ENCODE results near the gene NXPH3.
"Not testable (repeated sequence)": the region's sequence is repeated elsewhere in the genome, so short reads cannot be mapped to it uniquely, and the experiment has no call there.

NXPH3 gene

DNA sequence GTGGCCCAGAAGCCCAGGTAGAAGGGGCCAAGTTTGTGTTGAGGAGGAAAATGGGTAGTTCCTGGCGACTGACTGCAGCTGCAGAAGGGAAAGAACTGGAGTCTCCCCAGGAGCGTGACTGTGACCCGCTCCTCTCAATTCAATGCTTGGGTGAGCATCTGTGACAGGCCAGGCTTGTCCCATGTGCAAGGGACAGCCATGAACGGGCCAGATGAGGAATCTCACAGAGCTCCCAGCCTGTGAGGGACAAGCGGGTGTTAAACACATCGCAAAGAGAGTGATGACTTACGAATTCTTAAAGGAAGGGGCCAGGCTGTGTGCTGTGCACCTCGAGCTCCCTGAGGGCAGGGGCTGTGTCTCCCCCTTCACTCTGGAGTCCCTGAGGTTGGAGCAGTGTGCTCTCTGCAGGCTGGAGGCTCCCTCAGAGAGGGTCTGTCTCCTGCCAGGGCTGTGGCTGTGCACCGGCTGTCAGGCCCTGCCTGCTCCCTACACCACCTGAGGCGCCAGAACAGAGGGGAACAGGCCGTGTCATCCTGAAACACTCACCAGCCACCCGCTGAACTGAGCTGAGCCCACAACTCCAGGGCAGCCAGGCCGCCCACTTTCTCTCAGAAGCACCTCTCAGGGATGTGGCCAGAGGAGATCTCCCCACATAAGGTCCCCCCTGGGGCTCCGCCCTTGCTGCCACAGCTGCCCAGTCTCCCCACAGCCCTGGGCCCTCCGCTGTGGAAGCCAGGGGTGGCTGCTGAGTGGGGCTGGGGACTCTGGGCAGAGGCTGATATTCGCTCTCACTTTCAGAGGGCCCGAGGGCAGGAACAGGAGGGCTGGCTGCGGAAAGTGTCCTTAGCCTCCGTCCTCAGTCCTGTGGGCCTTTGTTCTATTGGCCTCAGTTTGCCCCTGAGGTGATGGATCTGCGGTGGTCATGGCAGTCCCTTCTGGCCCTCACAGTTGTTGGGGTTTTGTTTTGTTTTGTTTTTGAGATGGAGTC lies 25.7 kb upstream of the NXPH3 start:
- TF ChIP-seq, protein P1, sequence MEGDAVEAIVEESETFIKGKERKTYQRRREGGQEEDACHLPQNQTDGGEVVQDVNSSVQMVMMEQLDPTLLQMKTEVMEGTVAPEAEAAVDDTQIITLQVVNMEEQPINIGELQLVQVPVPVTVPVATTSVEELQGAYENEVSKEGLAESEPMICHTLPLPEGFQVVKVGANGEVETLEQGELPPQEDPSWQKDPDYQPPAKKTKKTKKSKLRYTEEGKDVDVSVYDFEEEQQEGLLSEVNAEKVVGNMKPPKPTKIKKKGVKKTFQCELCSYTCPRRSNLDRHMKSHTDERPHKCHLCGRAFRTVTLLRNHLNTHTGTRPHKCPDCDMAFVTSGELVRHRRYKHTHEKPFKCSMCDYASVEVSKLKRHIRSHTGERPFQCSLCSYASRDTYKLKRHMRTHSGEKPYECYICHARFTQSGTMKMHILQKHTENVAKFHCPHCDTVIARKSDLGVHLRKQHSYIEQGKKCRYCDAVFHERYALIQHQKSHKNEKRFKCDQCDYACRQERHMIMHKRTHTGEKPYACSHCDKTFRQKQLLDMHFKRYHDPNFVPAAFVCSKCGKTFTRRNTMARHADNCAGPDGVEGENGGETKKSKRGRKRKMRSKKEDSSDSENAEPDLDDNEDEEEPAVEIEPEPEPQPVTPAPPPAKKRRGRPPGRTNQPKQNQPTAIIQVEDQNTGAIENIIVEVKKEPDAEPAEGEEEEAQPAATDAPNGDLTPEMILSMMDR (conservative IDR thresholded peaks at IDR 0.05; ENCODE audit: low read length): no peak
- H3K4me3 ChIP-seq (ENCODE audit: low read length): no peak overlapping the region
- no peak for DNase-seq (ENCODE audit: low read depth)

DNA sequence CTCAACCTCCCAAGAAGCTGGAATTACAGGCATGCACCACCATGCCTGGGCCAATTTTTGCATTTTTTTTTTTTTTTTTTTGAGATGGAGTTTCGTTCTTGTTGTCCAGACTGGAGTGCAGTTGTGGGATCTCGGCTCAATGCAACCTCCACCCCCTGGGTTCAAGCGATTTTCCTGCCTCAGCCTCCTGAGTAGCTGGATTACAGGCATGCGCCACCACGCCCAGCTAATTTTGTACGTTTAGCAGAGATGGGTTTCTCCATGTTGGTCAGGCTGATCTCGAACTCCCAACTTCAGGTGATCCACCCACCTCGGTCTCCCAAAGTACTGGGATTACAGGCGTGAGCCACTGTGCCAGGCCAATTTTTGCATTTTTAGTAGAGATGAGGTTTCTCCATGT lies 24.9 kb upstream of the NXPH3 start:
- H3K4me3 ChIP-seq (ENCODE audit: low read length); DNase-seq (ENCODE audit: low read depth): not testable (repeated sequence)

DNA sequence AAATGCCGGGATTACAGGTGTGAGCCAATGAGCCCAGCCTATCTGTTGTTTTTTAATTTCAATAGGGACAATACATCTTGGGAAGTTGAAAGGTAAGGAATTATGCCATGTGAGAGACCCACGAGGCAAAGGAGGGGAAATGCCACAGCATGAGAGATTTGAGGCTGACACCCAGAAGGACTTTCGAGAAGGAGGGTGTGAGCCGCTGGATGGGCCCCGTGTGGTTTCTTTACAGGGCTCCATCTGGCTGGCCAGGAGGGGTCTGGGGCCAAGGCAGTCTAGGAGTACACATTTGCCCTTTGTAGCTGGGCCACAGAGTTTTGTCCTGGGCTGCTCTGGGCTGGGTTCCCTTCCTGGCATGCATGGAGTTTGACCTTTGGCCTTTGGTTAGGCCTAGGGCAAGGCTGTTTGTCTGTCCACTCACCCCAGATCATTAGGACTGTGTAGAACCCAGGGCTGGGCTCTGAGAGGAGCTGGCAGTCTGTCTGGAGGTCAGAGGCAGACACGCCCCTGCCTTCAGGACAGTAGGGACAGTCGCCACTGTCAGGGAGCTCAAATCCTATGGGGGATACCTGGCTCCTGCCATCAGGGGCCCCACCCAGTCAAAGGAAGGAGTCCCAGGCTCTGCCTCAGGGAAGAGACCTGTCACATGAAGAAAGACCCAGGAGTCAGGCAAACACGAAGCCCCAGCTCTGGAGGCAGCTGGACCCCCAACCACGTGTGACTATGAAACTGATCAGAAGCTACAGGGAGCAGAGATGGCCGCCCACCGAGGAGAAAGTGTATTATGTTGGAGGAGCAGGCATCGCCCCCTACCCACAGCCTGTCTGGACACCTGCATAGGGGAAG lies 24.2 kb upstream of the NXPH3 start:
- no peak for DNase-seq (ENCODE audit: low read depth)
- TF ChIP-seq, protein P1 (conservative IDR thresholded peaks at IDR 0.05; ENCODE audit: low read length): no peak
- H3K4me3 ChIP-seq (ENCODE audit: low read length): no peak overlapping the region

DNA sequence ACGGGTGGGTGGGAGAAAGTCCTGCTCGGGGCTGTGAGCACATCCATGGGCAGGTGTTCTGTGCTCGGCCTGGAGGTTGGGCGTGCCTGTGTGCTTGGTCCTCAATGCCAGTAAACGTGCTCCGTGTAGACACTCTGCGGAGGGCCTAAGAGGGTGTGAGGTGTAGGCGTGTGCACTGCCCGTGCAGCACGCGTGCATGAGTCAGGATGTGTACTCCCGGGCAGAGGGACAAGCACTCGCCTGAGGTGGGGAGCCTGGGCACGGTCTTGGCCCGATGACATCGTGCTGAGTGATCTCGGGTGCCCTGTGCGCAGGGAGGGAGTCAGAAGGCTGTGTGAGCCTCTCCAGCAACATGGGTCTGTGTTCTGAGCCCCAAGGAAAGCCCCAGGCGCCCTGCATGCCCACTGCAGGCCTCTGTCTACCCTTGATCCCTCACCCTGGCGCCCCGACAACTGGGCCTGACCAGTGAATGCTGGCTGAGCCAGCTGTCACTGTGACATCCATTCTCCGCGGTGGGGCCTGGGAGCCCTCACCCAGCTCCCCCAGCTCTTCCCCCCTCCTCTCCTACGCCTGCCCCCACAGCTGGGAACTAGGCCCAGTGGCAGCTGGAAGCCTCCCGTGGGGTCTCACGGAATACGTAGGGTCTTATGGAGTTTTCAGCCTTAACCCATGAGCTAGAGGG lies 23.5 kb upstream of the NXPH3 start:
- TF ChIP-seq, protein P1 (conservative IDR thresholded peaks at IDR 0.05; ENCODE audit: low read length): no peak
- no peak for DNase-seq (ENCODE audit: low read depth)
- no peak overlapping the region for H3K4me3 ChIP-seq (ENCODE audit: low read length)

DNA sequence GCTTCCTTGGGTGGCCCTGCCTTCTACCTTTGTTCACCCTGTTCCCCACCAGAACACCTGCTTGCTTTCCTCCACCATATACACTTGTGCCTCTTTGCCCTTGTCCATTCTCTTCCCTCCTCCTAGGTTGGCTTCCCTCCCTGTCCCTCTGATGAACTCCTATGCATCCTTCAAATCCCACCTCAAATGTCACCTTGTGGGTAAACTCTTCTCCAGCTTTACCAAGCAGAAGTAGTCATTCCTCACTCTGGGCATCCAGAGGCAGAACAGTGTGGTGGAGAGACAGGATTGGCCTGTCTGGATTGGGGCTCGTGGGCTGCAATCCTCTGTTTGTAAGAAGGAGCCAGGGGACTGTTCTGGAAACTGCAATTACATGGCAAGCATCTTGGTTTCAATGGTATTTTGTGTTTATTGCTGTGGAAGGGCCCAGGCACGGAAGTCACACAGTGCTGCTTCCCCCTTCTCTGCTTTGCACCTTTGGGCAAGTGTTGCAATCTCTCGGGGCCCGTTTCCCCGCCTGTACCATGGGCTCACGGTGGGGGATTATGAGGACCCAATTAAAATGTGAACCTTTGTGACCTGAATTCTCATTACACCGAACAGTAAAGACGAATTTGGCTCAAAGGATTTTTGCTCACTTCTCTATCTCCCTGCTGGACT lies 21.9 kb upstream of the NXPH3 start:
- TF ChIP-seq, protein P1 (conservative IDR thresholded peaks at IDR 0.05; ENCODE audit: low read length): no peak

DNA sequence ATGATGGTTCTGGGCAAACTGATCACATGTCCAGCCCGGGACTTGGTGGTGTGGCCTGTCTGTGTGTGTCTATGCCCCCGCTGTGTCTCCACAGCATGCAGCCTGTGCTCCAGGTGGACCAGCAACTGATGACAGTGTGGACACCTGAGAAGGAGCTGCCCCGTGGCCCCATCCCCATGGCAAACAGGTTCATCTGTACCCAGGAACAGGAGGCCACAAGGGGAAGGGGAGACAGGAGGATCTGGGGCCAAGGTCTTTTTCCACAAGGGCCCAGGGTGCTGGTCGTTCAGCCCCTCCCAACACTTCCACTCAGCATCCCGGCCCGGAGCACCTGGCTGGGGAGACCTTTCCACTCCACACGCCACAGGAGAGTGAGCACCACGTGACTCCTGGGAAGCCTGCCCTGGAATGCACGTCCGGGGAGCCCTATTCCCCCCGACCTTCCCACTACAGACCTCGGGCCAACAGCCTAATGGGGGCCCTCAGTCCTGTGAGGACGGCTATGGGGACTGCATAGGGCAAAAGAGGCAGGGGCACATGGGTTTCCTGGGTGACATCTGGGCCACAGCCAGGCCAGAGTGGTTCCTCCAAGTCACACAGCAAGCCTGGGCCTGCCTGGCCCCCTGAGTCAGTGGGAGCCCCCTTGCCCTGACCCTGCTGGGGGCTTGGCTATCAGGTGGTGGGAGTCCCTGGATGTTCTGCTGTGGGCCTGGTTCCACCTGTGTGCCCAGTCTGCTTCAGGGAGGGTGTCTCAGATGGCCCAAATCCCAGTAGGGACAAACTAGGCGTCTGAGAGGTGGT lies 20.8 kb upstream of the NXPH3 start:
- DNase-seq (ENCODE audit: low read depth): no peak
- no peak overlapping the region for H3K4me3 ChIP-seq (ENCODE audit: low read length)
- TF ChIP-seq, protein P1 (conservative IDR thresholded peaks at IDR 0.05; ENCODE audit: low read length): no peak

More for the DNA sequence above, 21.9 kb upstream of the NXPH3 start:
- H3K4me3 ChIP-seq (ENCODE audit: low read length): no peak overlapping the region
- no peak for DNase-seq (ENCODE audit: low read depth)

Measured in AG10803 (cell line).